Lung (tissue), 12 donors: ENCODE results near the gene MDP1. TPM values are rescaled to one million over a fixed set of nuclear protein-coding genes. Genes with fewer than 3 reads are reported as not detected.

Experiments
- ATAC-seq: fragments of 200-7000 bp; cut with Tn5 transposase; one replicate; pipeline ENCODE4 v1.9.1; 2020; ENCODE audit warnings: moderate number of reproducible peaks; ENCODE audit not compliant: insufficient read depth, low FRiP score
- DNase-seq, 3 donors: peaks; one replicate each; pipeline ENCODE4 v3.0.0-alpha.2; 2013 to 2017
- H3K27ac ChIP-seq, 2 donors: one replicate each; pipeline ENCODE4 v1.5.1; 2013; ENCODE audit warnings: mild to moderate bottlenecking in 2 of 2, moderate library complexity in 2 of 2, control low read depth in 1 of 2, inconsistent platforms in 1 of 2, low read depth in 1 of 2, low read length in 1 of 2
- H3K27me3 ChIP-seq, 3 donors: one replicate each; pipeline ENCODE4 v1.5.1; 2013; ENCODE audit warnings: low read length in 2 of 3; ENCODE audit not compliant: control insufficient read depth in 3 of 3, insufficient read depth in 3 of 3
- H3K36me3 ChIP-seq, 4 donors: one replicate each; pipeline ENCODE4 v1.5.1; 2013; ENCODE audit warnings: low read length in 4 of 4, mild to moderate bottlenecking in 1 of 4, moderate library complexity in 1 of 4; ENCODE audit not compliant: control insufficient read depth in 4 of 4, insufficient read depth in 4 of 4
- H3K4me1 ChIP-seq, 5 donors: one replicate each; pipeline ENCODE4 v1.5.1; 2013; ENCODE audit warnings: low read length in 5 of 5, mild to moderate bottlenecking in 2 of 5, moderate library complexity in 1 of 5; ENCODE audit not compliant: control insufficient read depth in 5 of 5, insufficient read depth in 5 of 5
- H3K4me3 ChIP-seq: one replicate; pipeline ENCODE4 v1.5.1; 2013; ENCODE audit warnings: mild to moderate bottlenecking, control low read depth, moderate library complexity
- H3K9ac ChIP-seq, 2 donors: one replicate each; pipeline ENCODE4 v1.5.1; 2013; ENCODE audit warnings: low read length in 2 of 2, control low read depth in 1 of 2; ENCODE audit not compliant: insufficient read depth in 1 of 2
- H3K9me3 ChIP-seq, 4 donors: one replicate each; pipeline ENCODE4 v1.5.1; 2013; ENCODE audit warnings: low read length in 3 of 4, mild to moderate bottlenecking in 1 of 4, moderate library complexity in 1 of 4; ENCODE audit not compliant: control insufficient read depth in 4 of 4, insufficient read depth in 3 of 4
- CTCF ChIP-seq: IDR thresholded peaks from 2 replicates; pipeline ENCODE4 v1.5.1; 2012; ENCODE audit warnings: mild to moderate bottlenecking; ENCODE audit errors: control extremely low read depth, extremely low read depth
- WGBS, 2 donors: extraction: QIAGEN DNeasy Blood & Tissue Kit; methylation state at CpG; one replicate each; pipeline ENCODE4 v1.1.7; 2013; 5-methylcytosine and 5-hydroxymethylcytosine counted together
- polyA plus RNA-seq, 2 donors: library from polyadenylated mRNA; stranded (reverse); fragments of 200-250 nt; gene quantifications; one replicate each; pipeline ENCODE4 v1.2.1, GENCODE V29; 2013
- total RNA-seq, 2 donors: library from RNA; depleted of rRNA in 1 of 2; stranded (reverse); fragments of >200 nt in 1 of 2; gene quantifications; one replicate each; pipeline ENCODE4 v1.2.1, GENCODE V29; 2014 to 2021
- donor health status: control.
- donor health status: control.
- donor health status: Bipolar disorder and iron deficiency.
- donor health status: healthy.
- donor health status: DM: yes; HTN: yes; CAD: no.

MDP1 gene
- total and polyA plus RNA-seq, 4 donors = 17.2 to 31.4 (median 22.8) TPM

DNA sequence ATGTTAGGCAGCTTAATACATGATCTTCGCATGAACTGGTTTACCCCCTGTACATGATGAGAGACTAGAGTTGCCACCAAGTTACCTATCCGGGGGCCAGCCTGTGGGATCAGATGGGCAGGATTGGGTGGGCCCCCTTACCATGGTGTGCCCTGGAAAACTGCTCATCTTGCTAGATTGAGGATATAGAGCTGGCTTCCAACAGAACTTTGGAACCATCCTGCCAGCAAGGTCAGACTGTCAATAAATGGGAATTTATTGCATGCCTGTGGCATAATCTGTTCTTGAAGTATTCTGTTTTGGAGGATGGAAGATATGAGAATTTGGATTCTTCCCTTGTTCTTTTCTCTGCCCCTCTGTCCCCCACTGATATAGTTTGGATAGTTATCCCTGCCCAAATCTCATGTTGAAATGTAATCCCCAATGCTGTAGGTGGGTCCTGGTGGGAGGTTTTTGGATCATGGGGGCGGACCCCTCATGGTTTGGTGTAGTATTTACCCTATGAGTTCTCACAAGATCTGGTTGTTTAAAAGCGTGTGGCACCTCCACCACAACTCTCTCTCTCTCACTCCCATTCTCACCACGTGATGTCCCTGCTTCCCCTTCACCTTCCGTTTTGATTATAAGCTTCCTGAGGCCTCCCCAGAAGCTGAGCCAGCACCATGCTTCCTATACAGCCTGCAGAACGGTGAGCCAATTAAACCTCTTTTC is 16.9 kb downstream of the MDP1 start:
- Histone ChIP-seq H3K4me3 (no peak overlapping the region), H3K27me3 (no peaks in the 10 kb centered on the region), H3K4me1 (peaks cover 0 to 23% (median 8%) of the 10 kb centered on the region in 5 donors), H3K9ac (no peak overlapping the region), H3K9me3 (no peaks in the 10 kb centered on the region), H3K27ac (no peak overlapping the region), H3K36me3 (peaks cover 2 to 21% (median 6%) of the 10 kb centered on the region in 4 donors)
- no peak for TF ChIP-seq CTCF
- 71 to 79% methylated on average over 7 of the region's 7 CpGs for WGBS, 2 donors
- DNase-seq (no peak), ATAC-seq (no peak)

DNA sequence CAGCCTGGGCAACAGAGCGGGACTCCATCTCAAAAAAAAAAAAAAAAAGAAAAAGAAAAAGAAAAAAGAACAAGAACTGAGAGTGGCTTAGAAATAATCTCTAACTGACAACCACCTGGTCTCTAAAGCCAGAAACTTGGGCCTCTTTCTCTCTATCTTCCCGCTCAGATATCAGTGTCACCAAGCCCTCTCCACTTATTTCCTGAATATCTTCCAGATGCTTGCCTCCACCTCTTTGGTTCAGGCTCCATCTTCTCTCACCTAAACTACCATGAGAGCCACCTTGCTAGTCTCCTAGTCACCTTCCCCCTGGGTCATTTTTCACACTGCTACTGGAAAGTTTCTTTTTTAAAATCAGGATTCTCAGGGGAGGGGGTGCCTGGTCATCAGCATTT is 18.8 kb downstream of the MDP1 start:
- TF ChIP-seq CTCF = no peak
- DNase-seq (no peak), ATAC-seq (no peak)
- no peak overlapping the region for H3K27ac ChIP-seq
- H3K4me3 ChIP-seq = no peak overlapping the region
- H3K9me3 ChIP-seq = no peaks in the 10 kb centered on the region
- H3K36me3 ChIP-seq = peaks cover 5 to 18% (median 11%) of the 10 kb centered on the region in 4 donors
- H3K9ac ChIP-seq = no peak overlapping the region
- H3K27me3 ChIP-seq = no peaks in the 10 kb centered on the region
- 95 to 96% methylated on average over 2 of the region's 2 CpGs for WGBS, 2 donors
- H3K4me1 ChIP-seq = peaks cover 0 to 23% (median 8%) of the 10 kb centered on the region in 5 donors

DNA sequence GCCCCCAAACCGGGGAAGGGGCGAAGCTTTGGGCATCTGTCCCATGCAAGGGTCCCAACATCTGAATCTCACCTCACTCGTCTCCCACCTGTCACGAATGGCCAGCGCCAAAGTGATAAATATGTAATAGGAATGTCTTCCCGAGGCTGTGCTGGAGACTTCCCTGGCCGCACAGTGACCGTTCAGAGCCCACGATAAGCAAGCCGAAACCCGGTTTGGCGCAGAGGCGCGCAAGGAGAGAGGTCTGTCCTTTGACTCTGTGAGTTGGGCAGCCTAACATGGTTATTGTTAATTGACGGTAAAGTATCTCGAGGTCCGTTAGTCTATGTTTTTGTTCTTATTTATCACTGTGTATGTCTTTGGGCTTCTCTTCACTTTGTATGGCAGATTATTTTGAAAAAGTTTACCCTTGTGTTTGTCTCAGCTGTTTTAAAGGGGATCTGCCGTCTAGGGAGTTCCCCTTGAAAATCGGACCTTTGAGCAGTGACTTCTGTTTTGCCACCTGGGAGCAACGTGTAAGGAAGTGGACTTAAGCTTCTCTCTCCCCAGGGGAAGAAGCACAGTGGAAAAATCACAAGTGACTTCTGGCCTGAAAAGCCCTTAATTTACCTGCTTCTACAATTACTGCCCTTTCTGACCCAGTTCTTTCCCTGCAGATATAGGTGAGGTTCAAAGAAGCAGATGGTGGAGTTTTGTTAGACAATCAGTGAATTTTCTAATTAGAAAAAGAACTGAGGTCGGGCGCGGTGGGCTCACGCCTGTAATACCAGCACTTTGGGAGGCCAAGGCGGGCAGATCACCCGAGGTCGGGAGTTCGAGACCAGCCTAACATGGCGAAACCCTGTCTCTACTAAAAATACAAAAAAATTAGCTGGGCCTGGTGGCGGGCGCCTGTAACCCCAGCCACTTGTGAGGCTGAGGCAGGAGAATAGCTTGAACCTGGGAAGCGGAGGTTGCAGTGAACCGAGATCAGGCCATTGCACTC is 19.5 kb downstream of the MDP1 start:
- no peaks in the 10 kb centered on the region for H3K27me3 ChIP-seq
- H3K4me1 ChIP-seq = peaks cover 0 to 23% (median 8%) of the 10 kb centered on the region in 5 donors
- H3K9ac ChIP-seq = peak overlapping the region; percentile 50 to 94
- TF ChIP-seq CTCF = no peak
- peak overlapping the region; percentile 53 for H3K4me3 ChIP-seq
- peak overlapping the region; percentile 97 to 98 for H3K27ac ChIP-seq
- no peaks in the 10 kb centered on the region for H3K9me3 ChIP-seq
- ATAC-seq = peak; percentile 20
- DNase-seq = peak in 1 of 3 donors; percentile 24
- 34 to 35% methylated on average over 33 of the region's 33 CpGs for WGBS, 2 donors
- peaks cover 5 to 18% (median 13%) of the 10 kb centered on the region in 4 donors for H3K36me3 ChIP-seq
